ENCODE data around the gene PRPF40B. TPM values are rescaled to one million over a fixed set of nuclear protein-coding genes. Genes with fewer than 3 reads are reported as not detected.

PRPF40B gene
- total and polyA plus RNA-seq, 2 donors = 12.2 to 24.8 TPM

DNA sequence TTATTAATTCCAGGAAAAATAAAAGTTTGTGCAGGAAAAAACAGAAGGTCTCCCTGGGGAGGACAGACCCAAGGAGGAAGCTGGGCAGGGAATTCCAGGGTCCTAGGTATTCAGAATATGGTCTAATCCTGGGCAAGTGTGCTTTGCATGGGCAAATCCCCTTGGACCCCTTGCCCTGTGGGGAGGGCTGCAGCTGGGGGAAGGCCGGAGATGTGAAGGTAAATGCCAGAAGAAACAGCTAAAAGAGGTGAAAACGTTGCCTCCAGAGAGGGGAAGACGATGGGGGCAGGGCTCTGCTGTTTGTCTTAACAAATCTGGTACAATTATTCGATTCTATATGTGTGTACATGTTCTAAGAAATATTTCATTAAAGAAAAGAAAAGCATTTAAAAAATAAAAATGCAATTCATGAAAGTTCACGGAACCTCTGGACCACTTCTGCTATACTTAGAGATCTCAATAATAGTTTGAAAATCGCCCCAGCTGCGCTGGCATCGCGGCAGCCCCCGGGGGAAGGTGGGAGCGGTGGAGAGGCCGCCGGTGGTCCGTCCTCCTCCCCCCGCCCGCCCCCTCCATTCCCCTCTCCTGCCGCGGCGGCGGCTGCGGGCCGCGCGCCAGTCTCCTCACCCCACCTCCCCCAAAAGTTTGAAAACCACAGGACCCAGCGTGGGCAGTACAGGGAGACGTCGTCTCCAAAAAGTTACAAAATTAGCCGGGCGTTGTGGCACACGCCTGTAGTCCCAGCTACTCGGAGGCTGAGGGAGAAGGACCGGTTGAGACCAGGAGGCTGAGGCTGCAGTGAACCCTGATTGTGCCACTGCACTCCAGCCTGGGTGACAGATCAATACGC, 1.5 kb upstream of the PRPF40B start:
- Histone ChIP-seq H3K4me1 (ENCODE audit: insufficient read depth) (no peaks in the 10 kb centered on the region), H3K4me3 (ENCODE audit: low read depth, low read length) (peak overlapping the region; percentile 63), H3K27ac (ENCODE audit: low read depth) (no peak overlapping the region), H3K36me3 (ENCODE audit: insufficient read depth) (no peaks in the 10 kb centered on the region)
- 6% methylated on average over 33 of the region's 33 CpGs for WGBS
- DNase-seq (ENCODE audit: extremely low spot score) = no peak

DNA sequence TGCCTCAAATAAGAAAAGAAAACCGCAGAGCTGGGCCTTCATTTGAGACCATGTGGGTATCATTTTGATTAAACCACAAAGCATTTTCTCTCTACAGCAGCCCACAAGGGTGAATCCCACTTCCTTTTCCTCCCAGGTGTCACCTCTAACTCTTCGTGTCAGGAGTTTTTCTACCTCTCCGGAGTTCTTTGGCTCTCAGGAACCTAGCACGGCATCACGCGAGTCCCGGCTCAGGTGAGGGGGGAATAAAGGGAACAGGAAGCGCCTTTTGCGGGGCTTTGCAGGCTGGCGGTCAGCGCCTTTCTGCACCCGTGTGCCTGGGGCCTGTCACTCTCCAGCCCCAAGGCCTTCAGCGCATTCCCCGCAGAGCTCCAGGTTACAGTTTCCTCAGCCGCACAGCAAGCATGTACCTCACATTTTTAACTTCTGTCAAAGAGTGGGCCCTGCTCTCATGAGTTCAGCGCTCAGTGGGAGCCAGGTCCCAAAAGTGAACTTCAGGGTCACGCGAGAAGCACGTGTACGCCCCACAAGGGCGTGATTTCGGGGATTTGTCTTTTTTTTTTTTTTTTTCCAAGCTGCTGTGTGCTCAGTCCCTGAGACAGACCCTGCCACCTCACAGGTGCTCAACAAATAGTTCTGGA, 740 bp upstream of the PRPF40B start:
- WGBS = under 1% methylated on average over 22 of the region's 22 CpGs
- no peaks in the 10 kb centered on the region for H3K4me1 ChIP-seq (ENCODE audit: insufficient read depth)
- DNase-seq (ENCODE audit: extremely low spot score) = no peak

DNA sequence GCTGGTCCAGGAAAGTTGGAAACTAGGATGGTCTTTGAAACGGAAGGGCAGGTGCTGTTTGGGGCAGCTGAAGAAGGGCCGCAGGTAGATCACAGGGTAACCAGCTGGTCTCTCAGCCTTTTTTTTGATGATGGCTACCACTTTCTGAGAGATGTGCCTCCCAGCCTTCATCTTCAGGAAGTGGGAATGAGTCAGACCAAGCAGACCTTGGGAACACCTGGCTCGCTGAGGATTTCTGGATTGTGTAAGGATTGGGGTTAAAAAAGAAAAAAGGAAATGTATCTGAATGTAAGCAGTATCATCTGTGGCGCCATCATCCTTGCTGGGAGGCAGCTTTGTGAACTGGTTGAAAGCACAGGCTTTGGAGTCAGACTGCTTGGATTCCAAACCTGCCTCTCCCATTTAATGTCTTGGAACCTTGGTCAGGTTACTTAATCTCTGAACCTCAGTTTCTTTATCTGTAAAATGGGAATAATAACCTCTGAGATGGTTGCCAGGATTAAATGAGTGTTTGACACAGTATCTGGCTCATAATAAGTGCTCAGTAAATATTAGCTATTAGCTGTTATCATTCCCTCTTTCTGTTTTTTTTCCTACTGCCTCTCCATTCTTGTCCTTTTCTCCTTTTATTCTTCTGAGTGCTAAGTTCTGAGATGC, 1.7 kb downstream of the PRPF40B start:
- Histone ChIP-seq H3K4me1 (ENCODE audit: insufficient read depth) (no peaks in the 10 kb centered on the region), H3K27ac (ENCODE audit: low read depth) (no peak overlapping the region), H3K36me3 (ENCODE audit: insufficient read depth) (no peaks in the 10 kb centered on the region), H3K4me3 (ENCODE audit: low read depth, low read length) (no peak overlapping the region)
- 55% methylated on average over 4 of the region's 4 CpGs for WGBS
- DNase-seq (ENCODE audit: extremely low spot score) = no peak

More for the DNA sequence above, 740 bp upstream of the PRPF40B start:
- Histone ChIP-seq H3K4me3 (ENCODE audit: low read depth, low read length) (peak overlapping the region; percentile 63), H3K36me3 (ENCODE audit: insufficient read depth) (no peaks in the 10 kb centered on the region), H3K27ac (ENCODE audit: low read depth) (peak overlapping the region; percentile 49)

DNA sequence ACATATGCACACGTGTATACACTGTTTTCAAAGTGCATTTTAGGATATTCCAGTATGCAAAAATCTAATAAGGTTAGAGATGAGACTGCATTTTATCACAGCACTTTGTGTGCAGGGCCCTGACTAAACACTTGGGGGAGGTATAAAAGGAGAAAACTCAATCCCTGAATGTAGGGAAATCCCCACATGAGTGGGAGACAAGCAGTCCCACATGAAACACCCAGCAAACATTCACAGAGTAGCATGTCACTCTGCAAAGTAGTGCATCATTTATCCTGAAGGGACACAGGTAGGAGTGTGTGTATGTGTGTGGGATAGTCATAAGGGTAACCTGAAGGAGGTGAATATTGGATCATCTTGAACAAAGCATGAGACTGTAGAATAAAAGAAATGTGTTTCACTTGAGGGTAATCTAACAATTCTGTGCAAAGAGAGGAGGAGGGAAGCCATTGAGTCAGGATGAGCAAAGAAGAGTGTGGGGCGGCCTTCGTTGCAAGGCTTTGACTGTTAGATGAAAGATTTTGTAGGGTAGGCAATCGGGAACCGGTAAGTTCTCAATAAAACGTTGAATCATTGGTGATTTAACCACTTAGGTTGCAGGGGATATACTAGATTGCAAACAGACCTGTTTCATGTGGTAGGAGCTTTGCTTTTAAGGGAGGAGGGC, 2.9 kb downstream of the PRPF40B start:
- no peak for DNase-seq (ENCODE audit: extremely low spot score)
- 75% methylated on average over 6 of the region's 6 CpGs for WGBS
- H3K27ac ChIP-seq (ENCODE audit: low read depth) = no peak overlapping the region

DNA sequence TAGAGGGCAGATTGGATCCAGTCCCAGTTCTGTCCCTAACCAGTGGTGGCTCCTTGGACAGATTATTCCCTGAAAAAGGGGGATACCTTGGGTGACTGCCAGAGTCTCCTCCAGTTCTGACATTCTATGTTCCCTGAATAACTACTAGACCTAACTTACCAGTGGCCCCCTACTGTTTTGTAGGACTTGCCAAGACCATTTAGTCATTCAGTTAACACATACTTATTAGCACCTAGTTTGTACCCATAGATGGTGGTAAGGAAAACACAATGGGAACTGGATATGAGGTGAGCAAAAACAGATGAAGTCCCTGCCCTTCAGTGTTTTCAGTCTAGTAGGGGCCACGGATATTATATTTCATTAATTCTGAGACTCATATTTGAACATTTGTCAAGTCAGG, 3.5 kb downstream of the PRPF40B start:
- Histone ChIP-seq H3K36me3 (ENCODE audit: insufficient read depth) (no peaks in the 10 kb centered on the region), H3K27ac (ENCODE audit: low read depth) (no peak overlapping the region), H3K4me3 (ENCODE audit: low read depth, low read length) (no peak overlapping the region), H3K4me1 (ENCODE audit: insufficient read depth) (no peaks in the 10 kb centered on the region)
- no peak for DNase-seq (ENCODE audit: extremely low spot score)
- 90% methylated on average over 1 of the region's 1 CpG for WGBS

More for the DNA sequence above, 2.9 kb downstream of the PRPF40B start:
- Histone ChIP-seq H3K4me3 (ENCODE audit: low read depth, low read length) (no peak overlapping the region), H3K4me1 (ENCODE audit: insufficient read depth) (no peaks in the 10 kb centered on the region), H3K36me3 (ENCODE audit: insufficient read depth) (no peaks in the 10 kb centered on the region)

DNA sequence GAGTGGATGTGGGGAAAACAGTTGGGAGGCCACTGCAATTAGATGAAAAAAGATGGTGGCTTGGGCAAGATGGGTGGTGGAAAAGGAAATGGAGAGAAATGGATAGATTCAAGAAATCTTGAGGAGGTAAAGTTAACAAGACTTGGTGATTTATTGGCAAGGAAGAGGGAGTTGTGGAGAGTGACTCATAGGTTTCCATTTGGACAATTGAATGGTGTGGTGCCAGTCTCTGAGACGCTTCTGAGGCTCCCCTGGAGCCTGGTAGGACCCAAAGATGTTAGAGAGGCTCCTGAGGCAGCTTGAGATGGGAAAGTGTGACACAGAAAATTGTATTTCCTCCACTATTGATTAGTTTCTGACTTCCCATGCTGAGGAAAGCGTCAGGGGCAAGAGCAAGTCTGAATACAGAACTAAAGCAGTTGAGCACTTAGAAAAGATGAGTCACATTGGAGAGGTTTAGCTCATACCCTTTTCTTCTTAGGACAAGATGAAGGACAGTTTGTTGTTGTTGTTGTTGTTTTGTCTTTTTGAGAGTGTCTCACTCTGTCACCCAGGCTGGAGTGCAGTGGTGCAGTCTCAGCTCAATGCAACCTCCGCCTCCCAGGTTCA, 4.5 kb downstream of the PRPF40B start:
- 92% methylated on average over 3 of the region's 3 CpGs for WGBS
- no peaks in the 10 kb centered on the region for H3K36me3 ChIP-seq (ENCODE audit: insufficient read depth)
- H3K4me1 ChIP-seq (ENCODE audit: insufficient read depth) = no peaks in the 10 kb centered on the region
- H3K27ac ChIP-seq (ENCODE audit: low read depth) = no peak overlapping the region
- DNase-seq (ENCODE audit: extremely low spot score) = no peak
- H3K4me3 ChIP-seq (ENCODE audit: low read depth, low read length) = no peak overlapping the region

DNA sequence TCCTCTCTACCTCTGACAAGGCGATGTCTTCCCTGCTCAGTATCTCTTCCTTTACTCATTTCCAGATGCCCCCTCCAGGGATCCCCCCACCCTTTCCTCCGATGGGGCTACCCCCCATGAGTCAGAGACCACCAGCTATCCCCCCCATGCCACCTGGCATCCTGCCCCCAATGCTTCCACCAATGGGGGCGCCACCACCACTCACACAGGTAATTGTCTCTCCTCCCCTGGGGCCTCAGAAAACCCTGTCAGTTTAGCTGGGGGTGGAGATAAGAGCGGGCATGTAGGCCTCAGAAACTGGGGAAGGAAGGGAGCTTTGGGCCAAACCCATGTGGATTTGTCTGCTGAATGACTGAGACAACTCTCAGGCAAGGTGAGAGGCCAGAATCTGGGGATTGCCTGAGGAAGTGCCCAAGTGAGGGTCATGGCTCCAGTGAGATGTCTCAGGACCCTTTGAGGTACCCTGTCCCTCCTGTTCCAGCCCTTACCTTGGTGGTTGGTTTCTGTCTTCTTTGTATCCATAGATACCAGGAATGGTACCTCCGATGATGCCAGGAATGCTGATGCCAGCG, 8.1 kb downstream of the PRPF40B start:
- 89% methylated on average over 6 of the region's 6 CpGs for WGBS
- Histone ChIP-seq H3K4me3 (ENCODE audit: low read depth, low read length) (no peak overlapping the region), H3K27ac (ENCODE audit: low read depth) (no peak overlapping the region), H3K36me3 (ENCODE audit: insufficient read depth) (no peaks in the 10 kb centered on the region), H3K4me1 (ENCODE audit: insufficient read depth) (no peaks in the 10 kb centered on the region)
- no peak for DNase-seq (ENCODE audit: extremely low spot score)

DNA sequence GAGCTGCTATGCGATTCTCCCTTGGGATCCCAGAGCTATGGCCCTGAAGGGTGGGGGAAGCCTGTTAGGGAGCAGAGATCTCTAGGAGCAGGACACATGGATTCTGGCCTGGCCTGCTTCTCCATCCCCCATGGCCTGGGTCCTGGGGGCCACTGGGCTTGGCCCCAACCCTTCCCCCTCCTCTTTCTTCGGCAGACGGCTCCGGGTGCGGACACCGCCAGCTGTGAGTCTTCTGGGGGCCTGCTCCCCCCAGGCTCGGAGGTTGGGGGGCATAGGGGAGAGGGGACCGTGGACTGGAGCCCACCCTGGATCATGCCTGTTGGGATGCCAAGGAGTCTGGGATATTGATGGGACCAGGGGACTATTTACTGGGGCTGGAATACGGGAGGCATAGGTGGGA, 9.0 kb downstream of the PRPF40B start:
- DNase-seq (ENCODE audit: extremely low spot score) = no peak
- WGBS = 94% methylated on average over 9 of the region's 9 CpGs
- Histone ChIP-seq H3K4me3 (ENCODE audit: low read depth, low read length) (no peak overlapping the region), H3K4me1 (ENCODE audit: insufficient read depth) (no peaks in the 10 kb centered on the region), H3K27ac (ENCODE audit: low read depth) (no peak overlapping the region), H3K36me3 (ENCODE audit: insufficient read depth) (no peaks in the 10 kb centered on the region)

DNA sequence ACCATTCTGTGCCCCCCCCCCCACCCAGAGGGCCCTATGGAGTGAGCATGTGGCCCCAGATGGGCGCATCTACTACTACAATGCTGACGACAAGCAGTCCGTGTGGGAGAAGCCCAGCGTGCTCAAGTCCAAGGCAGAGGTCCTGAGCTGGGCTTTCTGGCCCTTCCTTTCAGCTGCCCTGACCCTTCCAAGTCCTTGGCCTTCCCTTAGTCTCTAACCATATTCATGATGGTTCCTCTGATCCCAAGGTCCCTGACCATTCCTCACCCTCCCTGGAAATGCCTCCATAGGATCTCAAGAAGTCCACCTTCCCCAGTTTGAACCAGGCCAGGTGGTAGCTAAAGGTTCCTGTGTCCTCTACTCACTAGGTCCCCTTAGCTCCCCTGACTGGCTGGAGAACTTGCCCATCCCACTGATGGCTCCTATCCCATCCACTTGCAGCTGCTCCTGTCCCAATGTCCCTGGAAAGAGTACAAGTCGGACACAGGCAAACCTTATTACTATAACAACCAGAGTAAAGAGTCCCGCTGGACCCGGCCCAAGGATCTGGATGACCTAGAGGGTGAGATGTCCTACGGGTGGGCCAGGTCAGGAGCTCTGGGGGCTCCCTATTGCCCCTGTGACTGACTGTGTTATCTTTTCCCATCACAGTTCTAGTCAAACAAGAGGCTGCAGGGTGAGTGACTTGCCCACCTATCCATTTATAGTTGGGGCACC, 9.8 kb downstream of the PRPF40B start:
- no peaks in the 10 kb centered on the region for H3K4me1 ChIP-seq (ENCODE audit: insufficient read depth)
- no peak for DNase-seq (ENCODE audit: extremely low spot score)
- 91% methylated on average over 8 of the region's 8 CpGs for WGBS
- no peaks in the 10 kb centered on the region for H3K36me3 ChIP-seq (ENCODE audit: insufficient read depth)
- no peak overlapping the region for H3K4me3 ChIP-seq (ENCODE audit: low read depth, low read length)
- H3K27ac ChIP-seq (ENCODE audit: low read depth) = no peak overlapping the region

DNA sequence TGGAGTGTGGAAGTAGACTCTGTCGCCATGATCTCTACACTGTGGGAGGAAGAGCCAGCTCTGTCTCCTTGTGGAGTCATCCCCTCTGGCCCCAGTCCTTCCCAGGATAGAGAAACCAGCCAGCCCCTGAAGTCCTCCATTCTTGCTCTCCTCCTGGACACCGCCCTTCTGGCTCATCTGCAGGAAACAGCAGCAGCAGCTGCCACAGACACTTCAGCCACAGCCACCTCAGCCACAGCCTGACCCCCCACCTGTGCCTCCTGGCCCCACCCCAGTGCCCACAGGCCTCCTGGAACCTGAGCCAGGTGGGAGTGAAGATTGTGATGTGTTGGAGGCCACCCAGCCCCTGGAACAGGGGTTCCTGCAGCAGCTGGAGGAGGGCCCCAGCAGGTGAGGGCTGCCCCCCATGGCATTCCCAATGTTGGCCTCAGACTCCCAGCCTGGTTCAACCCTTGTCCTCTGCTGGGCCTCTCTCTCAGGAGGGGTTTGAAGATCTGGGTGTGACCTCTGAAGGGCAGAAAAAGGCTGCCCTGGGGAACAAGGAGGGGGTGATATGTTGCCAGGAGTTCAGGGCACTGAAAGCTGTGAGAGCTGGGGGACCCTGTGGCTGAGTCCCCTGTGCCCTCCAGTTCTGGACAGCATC, 10.5 kb downstream of the PRPF40B start:
- WGBS = 95% methylated on average over 2 of the region's 2 CpGs
- DNase-seq (ENCODE audit: extremely low spot score) = no peak
- Histone ChIP-seq H3K4me1 (ENCODE audit: insufficient read depth) (no peaks in the 10 kb centered on the region), H3K27ac (ENCODE audit: low read depth) (no peak overlapping the region), H3K36me3 (ENCODE audit: insufficient read depth) (no peaks in the 10 kb centered on the region), H3K4me3 (ENCODE audit: low read depth, low read length) (no peak overlapping the region)

DNA sequence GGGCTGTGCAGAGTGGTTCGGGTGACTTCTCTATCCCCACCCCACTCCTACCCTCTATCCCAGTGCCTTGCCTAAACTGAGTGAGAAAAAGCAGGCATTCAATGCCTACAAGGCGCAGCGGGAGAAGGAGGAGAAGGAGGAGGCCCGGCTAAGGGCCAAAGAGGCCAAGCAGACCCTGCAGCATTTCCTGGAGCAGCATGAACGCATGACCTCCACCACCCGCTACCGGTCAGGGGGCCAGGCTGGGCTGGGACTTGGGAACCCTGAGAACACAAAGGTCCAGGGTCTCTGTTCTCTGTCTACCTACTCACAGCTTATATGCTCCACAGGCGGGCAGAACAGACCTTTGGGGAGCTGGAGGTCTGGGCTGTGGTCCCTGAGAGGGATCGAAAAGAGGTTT, 11.7 kb downstream of the PRPF40B start:
- Histone ChIP-seq H3K27ac (ENCODE audit: low read depth) (no peak overlapping the region), H3K36me3 (ENCODE audit: insufficient read depth) (no peaks in the 10 kb centered on the region), H3K4me1 (ENCODE audit: insufficient read depth) (no peaks in the 10 kb centered on the region), H3K4me3 (ENCODE audit: low read depth, low read length) (no peak overlapping the region)
- WGBS = 90% methylated on average over 9 of the region's 9 CpGs
- no peak for DNase-seq (ENCODE audit: extremely low spot score)

DNA sequence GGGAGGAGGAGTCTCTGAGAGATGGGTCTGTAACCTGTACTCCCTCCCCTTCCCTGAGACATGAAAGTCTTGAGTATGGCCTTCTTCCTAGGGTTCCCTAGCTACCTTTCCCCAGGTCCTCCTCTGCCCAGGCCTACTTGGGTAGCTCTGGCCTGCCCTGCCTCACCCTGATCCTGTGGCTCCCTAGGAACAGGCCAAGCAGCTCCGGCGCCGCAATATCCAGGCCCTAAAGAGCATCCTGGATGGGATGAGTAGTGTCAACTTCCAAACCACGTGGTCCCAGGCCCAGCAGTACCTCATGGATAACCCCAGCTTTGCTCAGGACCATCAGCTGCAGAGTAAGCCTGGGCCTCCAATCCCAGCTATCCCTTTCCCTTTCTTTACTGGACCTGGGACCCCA, 12.3 kb downstream of the PRPF40B start:
- Histone ChIP-seq H3K27ac (ENCODE audit: low read depth) (no peak overlapping the region), H3K4me1 (ENCODE audit: insufficient read depth) (no peaks in the 10 kb centered on the region), H3K36me3 (ENCODE audit: insufficient read depth) (no peaks in the 10 kb centered on the region), H3K4me3 (ENCODE audit: low read depth, low read length) (no peak overlapping the region)
- DNase-seq (ENCODE audit: extremely low spot score) = no peak
- WGBS = 92% methylated on average over 4 of the region's 4 CpGs

Data from urinary bladder (tissue), 4 donors.